Measurements from ENCODE around the gene CLDN4. TPM values are rescaled to one million over a fixed set of nuclear protein-coding genes. Genes with fewer than 3 reads are reported as not detected.
A peak's percentile ranks its signal among the peaks of the same experiment; 100 is the strongest.
"Not testable (repeated sequence)": the region's sequence is repeated elsewhere in the genome, so short reads cannot be mapped to it uniquely, and the experiment has no call there.

The CLDN4 gene
- total RNA-seq, 4 donors from 2014 or later, result 0.42 to 2.0 (median 0.66) TPM; not detected in 1

DNA sequence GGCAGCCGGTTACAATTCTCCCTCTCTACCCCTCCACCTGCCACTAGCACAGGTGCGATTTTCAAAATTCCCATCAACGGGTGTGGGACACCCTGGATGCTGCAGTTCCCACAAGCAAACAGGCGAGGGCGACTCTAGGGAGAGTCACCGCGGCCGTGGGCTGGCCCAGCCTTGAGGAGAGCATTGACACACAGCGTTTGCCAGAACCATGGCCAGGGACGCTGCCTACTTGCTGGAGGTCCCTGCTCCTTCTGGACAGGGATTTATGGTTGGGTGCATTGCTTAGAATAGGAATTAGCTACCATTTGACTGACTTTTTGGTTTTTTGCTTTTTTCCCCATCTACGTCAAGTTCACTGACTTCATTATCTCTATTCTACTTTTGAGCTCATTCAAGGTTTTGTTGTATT lies 19.0 kb upstream of the CLDN4 start:
- WGBS, 2 donors, result 9 to 11% methylated on average over 11 of the region's 11 CpGs
- H3K27ac ChIP-seq, result no peak overlapping the region
- no peak for TF ChIP-seq POLR2A (IDR thresholded peaks at IDR 0.05)
- TF ChIP-seq, protein P1, sequence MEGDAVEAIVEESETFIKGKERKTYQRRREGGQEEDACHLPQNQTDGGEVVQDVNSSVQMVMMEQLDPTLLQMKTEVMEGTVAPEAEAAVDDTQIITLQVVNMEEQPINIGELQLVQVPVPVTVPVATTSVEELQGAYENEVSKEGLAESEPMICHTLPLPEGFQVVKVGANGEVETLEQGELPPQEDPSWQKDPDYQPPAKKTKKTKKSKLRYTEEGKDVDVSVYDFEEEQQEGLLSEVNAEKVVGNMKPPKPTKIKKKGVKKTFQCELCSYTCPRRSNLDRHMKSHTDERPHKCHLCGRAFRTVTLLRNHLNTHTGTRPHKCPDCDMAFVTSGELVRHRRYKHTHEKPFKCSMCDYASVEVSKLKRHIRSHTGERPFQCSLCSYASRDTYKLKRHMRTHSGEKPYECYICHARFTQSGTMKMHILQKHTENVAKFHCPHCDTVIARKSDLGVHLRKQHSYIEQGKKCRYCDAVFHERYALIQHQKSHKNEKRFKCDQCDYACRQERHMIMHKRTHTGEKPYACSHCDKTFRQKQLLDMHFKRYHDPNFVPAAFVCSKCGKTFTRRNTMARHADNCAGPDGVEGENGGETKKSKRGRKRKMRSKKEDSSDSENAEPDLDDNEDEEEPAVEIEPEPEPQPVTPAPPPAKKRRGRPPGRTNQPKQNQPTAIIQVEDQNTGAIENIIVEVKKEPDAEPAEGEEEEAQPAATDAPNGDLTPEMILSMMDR (IDR thresholded peaks at IDR 0.05), result peak; percentile 54 to 67 (median 61)
- H3K9me3 ChIP-seq, result peaks cover 0 to 13% (median 0%) of the 10 kb centered on the region in 4 donors
- H3K27me3 ChIP-seq, result peaks cover 0 to 13% of the 10 kb centered on the region in 2 donors
- no peak overlapping the region for H3K4me3 ChIP-seq
- DNase-seq (ENCODE audit: low spot score in 2 of 2), result peak in 1 of 2 donors; percentile 47
- no peaks in the 10 kb centered on the region for H3K4me1 ChIP-seq
- H3K36me3 ChIP-seq, result no peaks in the 10 kb centered on the region

DNA sequence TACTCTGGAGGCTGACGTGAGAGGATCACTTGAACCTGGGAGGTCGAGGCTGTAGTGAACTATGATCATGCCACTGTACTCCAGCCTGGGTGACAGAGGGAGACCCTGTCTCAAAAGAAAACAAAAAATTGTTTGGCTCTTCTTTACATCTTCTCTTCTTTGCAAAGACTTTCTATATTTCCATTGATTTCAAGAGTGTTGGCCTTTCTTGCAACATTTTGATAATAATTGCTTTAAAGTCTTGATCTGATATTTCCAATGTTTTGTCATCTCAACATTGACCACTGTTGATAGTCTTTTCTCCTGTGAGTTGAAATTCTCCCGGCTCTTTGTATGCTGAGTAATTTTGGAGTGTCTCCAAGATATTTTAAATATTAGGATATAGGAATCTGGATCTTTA lies 17.8 kb upstream of the CLDN4 start:
- no peaks in the 10 kb centered on the region for H3K36me3 ChIP-seq
- no peaks in the 10 kb centered on the region for H3K4me1 ChIP-seq
- H3K27ac ChIP-seq, result no peak overlapping the region
- H3K27me3 ChIP-seq, result peaks cover 0 to 13% of the 10 kb centered on the region in 2 donors
- WGBS, 2 donors, result 76% methylated on average over 3 of the region's 3 CpGs
- no peak for DNase-seq (ENCODE audit: low spot score in 2 of 2)
- no peak overlapping the region for H3K4me3 ChIP-seq
- peaks cover 0 to 13% (median 0%) of the 10 kb centered on the region in 4 donors for H3K9me3 ChIP-seq
- TF ChIP-seq, protein P1 (IDR thresholded peaks at IDR 0.05), result no peak
- TF ChIP-seq POLR2A (IDR thresholded peaks at IDR 0.05) (no peak), EP300 (IDR thresholded peaks at IDR 0.05) (no peak)

DNA sequence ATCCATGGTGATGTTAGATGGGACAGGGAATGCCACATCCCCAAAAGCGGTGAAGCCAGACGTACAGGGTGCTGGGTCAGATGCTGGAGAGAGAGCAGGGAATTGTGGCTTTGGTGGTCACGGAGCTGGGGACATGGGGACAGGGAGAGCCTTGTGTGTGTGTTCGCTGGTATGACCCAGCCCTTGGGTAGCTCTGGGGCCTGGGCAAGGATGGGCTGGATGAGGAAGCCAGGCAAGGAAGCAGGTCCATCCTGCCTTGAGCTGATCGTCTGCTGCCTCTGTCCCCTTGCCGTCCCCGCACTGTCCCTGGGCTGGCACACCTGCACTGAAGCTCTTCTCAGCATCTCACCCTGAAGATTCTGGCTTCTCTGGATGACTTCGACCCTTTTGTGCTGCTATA lies 15.4 kb upstream of the CLDN4 start:
- no peak for DNase-seq (ENCODE audit: low spot score in 2 of 2)
- Histone ChIP-seq H3K36me3 (no peaks in the 10 kb centered on the region), H3K27me3 (peaks cover 0 to 13% of the 10 kb centered on the region in 2 donors), H3K9me3 (peaks cover 0 to 13% (median 0%) of the 10 kb centered on the region in 4 donors), H3K27ac (no peak overlapping the region), H3K4me3 (no peak overlapping the region), H3K4me1 (no peaks in the 10 kb centered on the region)
- TF ChIP-seq, protein P1 (IDR thresholded peaks at IDR 0.05), result no peak
- TF ChIP-seq EP300 (IDR thresholded peaks at IDR 0.05), result no peak
- TF ChIP-seq POLR2A (IDR thresholded peaks at IDR 0.05), result no peak
- 75 to 82% methylated on average over 8 of the region's 8 CpGs for WGBS, 2 donors

DNA sequence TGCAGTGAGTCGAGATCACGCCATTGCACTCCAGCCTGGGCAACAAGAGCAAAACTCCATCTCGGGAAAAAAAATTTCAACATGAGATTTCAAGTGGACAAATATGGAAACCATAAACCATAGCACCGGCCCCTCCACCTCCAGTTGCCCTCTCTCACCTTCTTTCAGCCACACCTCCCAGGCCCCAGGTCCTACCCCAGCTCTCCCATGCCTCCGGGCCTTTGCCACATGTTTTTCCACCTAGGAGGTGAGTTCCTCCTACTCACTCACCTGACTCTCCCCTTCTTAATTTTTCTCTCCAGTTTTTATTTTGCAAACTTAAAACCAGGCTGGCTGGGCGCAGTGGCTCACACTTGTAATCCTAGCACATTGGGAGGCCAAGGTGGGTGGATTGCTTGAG lies 13.7 kb upstream of the CLDN4 start:
- Histone ChIP-seq H3K27me3 (no peaks in the 10 kb centered on the region), H3K4me3 (no peak overlapping the region), H3K4me1 (no peaks in the 10 kb centered on the region), H3K36me3 (no peaks in the 10 kb centered on the region), H3K9me3 (peaks cover 0 to 12% (median 0%) of the 10 kb centered on the region in 4 donors), H3K27ac (no peak overlapping the region)
- TF ChIP-seq POLR2A (IDR thresholded peaks at IDR 0.05) (no peak), EP300 (IDR thresholded peaks at IDR 0.05) (no peak)
- TF ChIP-seq, protein P1 (IDR thresholded peaks at IDR 0.05), result no peak
- WGBS, 2 donors, result 87 to 88% methylated on average over 6 of the region's 6 CpGs
- no peak for DNase-seq (ENCODE audit: low spot score in 2 of 2)

DNA sequence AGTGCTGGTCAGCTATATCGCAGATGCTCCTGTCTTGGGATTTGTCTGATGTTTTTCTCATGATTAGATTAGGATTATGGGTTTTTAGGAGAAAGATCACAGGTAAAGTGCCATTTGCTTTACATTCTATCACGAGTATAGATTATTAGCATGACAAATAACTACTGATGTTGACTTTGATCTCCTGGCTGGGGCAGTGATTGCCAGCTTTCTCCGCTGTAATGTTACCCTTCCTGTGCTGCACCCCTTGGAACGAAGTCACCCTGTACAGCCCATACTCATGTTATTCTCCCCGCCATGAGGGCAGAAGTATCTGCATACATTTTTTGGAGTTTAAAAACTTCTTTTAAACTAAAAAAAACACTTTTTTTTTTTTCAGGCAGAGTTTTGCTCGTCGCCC lies 10.8 kb upstream of the CLDN4 start:
- Histone ChIP-seq H3K9me3 (no peaks in the 10 kb centered on the region), H3K27ac (no peak overlapping the region), H3K4me3 (no peak overlapping the region), H3K4me1 (no peaks in the 10 kb centered on the region), H3K36me3 (no peaks in the 10 kb centered on the region), H3K27me3 (no peaks in the 10 kb centered on the region)
- WGBS, 2 donors, result 80 to 85% methylated on average over 7 of the region's 7 CpGs
- TF ChIP-seq, protein P1 (IDR thresholded peaks at IDR 0.05), result no peak
- TF ChIP-seq POLR2A (IDR thresholded peaks at IDR 0.05), result no peak
- no peak for TF ChIP-seq EP300 (IDR thresholded peaks at IDR 0.05)
- DNase-seq (ENCODE audit: low spot score in 2 of 2), result no peak

DNA sequence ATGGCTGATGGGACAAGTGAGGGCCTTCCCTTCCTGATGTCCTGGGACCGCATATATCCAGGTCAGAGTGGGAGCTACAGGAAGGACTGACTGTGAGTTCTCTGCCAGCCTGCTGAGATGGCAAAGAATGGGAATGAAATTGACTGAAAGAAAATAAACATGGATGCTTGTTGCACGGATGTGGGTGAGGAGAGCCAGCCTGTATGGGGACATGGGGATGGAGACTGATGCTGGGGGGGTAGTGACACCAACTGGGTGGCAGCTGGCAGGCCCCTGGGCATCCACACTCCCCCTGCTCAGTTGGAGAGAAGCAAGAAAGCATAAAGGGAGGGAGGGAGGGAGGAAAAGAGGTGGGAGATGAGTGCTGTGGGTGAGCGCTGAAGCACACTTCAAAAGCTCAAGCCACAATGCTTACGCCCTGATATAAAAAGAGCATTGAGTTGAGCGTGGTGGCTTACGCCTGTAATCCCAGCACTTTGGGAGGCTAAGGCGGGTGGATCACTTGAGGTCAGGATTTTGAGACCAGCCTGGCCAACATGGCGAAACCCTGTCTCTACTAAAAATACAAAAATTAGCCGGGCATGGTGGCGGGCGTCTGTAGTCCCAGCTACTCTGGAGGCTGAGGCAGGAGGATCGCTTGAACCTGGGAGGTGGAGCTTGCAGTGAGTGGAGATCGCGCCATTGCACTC lies 9.1 kb upstream of the CLDN4 start:
- DNase-seq (ENCODE audit: low spot score in 2 of 2); H3K4me3 ChIP-seq; H3K4me1 ChIP-seq; H3K9me3 ChIP-seq; H3K27me3 ChIP-seq; H3K36me3 ChIP-seq: not testable (repeated sequence)
- 89 to 91% methylated on average over 14 of the region's 14 CpGs for WGBS, 2 donors
- H3K27ac ChIP-seq, result peak overlapping the region in 1 of 4 donors; percentile 26
